ENCODE measurements around the gene SLC9A3. TPM values are rescaled to one million over a fixed set of nuclear protein-coding genes. Genes with fewer than 3 reads are reported as not detected.

The SLC9A3 gene
- total RNA-seq, 4 donors from 2014 or later = 1.7 to 5.0 (median 2.8) TPM

GRCh38 chr5:423233-423565 lies 101.0 kb downstream of the SLC9A3 start:
- intact Hi-C loops (cut with DNase I) = no loop called here
- no peaks in the 10 kb centered on the region for H3K4me1 ChIP-seq
- no peak overlapping the region for H3K4me3 ChIP-seq
- no peaks in the 10 kb centered on the region for H3K36me3 ChIP-seq
- peaks cover 0 to 6% (median 0%) of the 10 kb centered on the region in 4 donors for H3K27me3 ChIP-seq
- no peak for DNase-seq (ENCODE audit: extremely low spot score)
- TF ChIP-seq POLR2AphosphoS5 (IDR thresholded peaks at IDR 0.05) (no peak), CTCF (IDR thresholded peaks at IDR 0.05) (no peak), POLR2A (IDR thresholded peaks at IDR 0.05; ENCODE audit: low read depth) (no peak), EP300 (IDR thresholded peaks at IDR 0.05) (no peak)
- 79% methylated on average over 4 of the region's 9 CpGs for WGBS
- H3K27ac ChIP-seq (replicated peaks in 1 of 4) = no peak overlapping the region
- H3K9me3 ChIP-seq = no peaks in the 10 kb centered on the region

GRCh38 chr5:422323-423232 lies 101.7 kb downstream of the SLC9A3 start:
- no peaks in the 10 kb centered on the region for H3K36me3 ChIP-seq
- H3K4me1 ChIP-seq = no peaks in the 10 kb centered on the region
- H3K27ac ChIP-seq (replicated peaks in 1 of 4) = no peak overlapping the region
- no peak for TF ChIP-seq CTCF (IDR thresholded peaks at IDR 0.05)
- no peak for TF ChIP-seq POLR2AphosphoS5 (IDR thresholded peaks at IDR 0.05)
- no peak for TF ChIP-seq POLR2A (IDR thresholded peaks at IDR 0.05; ENCODE audit: low read depth)
- no peak for TF ChIP-seq EP300 (IDR thresholded peaks at IDR 0.05)
- peaks cover 0 to 6% (median 0%) of the 10 kb centered on the region in 4 donors for H3K27me3 ChIP-seq
- 84% methylated on average over 32 of the region's 32 CpGs for WGBS
- no peak for DNase-seq (ENCODE audit: extremely low spot score)
- intact Hi-C loops (cut with DNase I) = no loop called here
- no peaks in the 10 kb centered on the region for H3K9me3 ChIP-seq
- no peak overlapping the region for H3K4me3 ChIP-seq

- 88% methylated on average over 13 of the region's 13 CpGs for WGBS
Observed at GRCh38 chr5:421901-422300, 102.3 kb downstream of the SLC9A3 start.

GRCh38 chr5:421287-421880 lies 102.9 kb downstream of the SLC9A3 start:
- no peak for DNase-seq (ENCODE audit: extremely low spot score)
- Histone ChIP-seq H3K36me3 (no peaks in the 10 kb centered on the region), H3K4me3 (no peak overlapping the region), H3K9me3 (no peaks in the 10 kb centered on the region), H3K27me3 (peaks cover 0 to 6% (median 0%) of the 10 kb centered on the region in 4 donors), H3K27ac (replicated peaks in 1 of 4) (no peak overlapping the region), H3K4me1 (peaks cover 0 to under 1% (median 0%) of the 10 kb centered on the region in 4 donors)
- WGBS = 75% methylated on average over 14 of the region's 34 CpGs
- intact Hi-C loops (cut with DNase I) = no loop called here
- TF ChIP-seq CTCF (IDR thresholded peaks at IDR 0.05) = no peak

More at GRCh38 chr5:421901-422300, 102.3 kb downstream of the SLC9A3 start:
- Histone ChIP-seq H3K27me3 (peaks cover 0 to 6% (median 0%) of the 10 kb centered on the region in 4 donors), H3K4me3 (no peak overlapping the region), H3K9me3 (no peaks in the 10 kb centered on the region), H3K27ac (replicated peaks in 1 of 4) (no peak overlapping the region), H3K4me1 (no peaks in the 10 kb centered on the region), H3K36me3 (no peaks in the 10 kb centered on the region)
- intact Hi-C loops (cut with DNase I) = no loop called here
- no peak for DNase-seq (ENCODE audit: extremely low spot score)
- TF ChIP-seq POLR2A (IDR thresholded peaks at IDR 0.05; ENCODE audit: low read depth) (no peak), CTCF (IDR thresholded peaks at IDR 0.05) (no peak), EP300 (IDR thresholded peaks at IDR 0.05) (no peak), POLR2AphosphoS5 (IDR thresholded peaks at IDR 0.05) (no peak)

Measured in esophagus muscularis mucosa (tissue), 4 donors.